K562 (cell line): ENCODE results near the gene MAST4.

ENCODE experiments used
- GABPA ChIP-seq: fragments of 200-800 bp; sonication (Bioruptor generic); conservative IDR thresholded peaks from 2 replicates; pipeline ENCODE4 v1.6.1; 2016; ENCODE audit warnings: low read depth, missing genetic modification characterization, missing compliant biosample characterization
- NR2F6 ChIP-seq: fragments of 450-650 bp; formaldehyde crosslinking; IDR thresholded peaks from 2 replicates; pipeline ENCODE4 v1.4.0; 2020; ENCODE audit warnings: mild to moderate bottlenecking
- POLR2A ChIP-seq: fragments of 450-650 bp; conservative IDR thresholded peaks from 2 replicates; pipeline ENCODE4 v1.6.1; 2016
- RCOR1 ChIP-seq, 2 experiments: IDR thresholded peaks; 2 replicates each; pipeline ENCODE4 v1.6.1; 2012; ENCODE audit warnings: low read depth in 2 of 2, low read length in 2 of 2, borderline replicate concordance in 1 of 2, improper control_type of control experiment in 1 of 2
- SLC30A9 ChIP-seq: fragments of 250-450 bp; sonication (Bioruptor Pico); IDR thresholded peaks from 2 replicates; pipeline ENCODE4 v1.8.0; 2022; ENCODE audit warnings: mild to moderate bottlenecking, moderate library complexity
- TFAP4 ChIP-seq: sonication (generic); formaldehyde crosslinking; IDR thresholded peaks from 2 replicates; pipeline ENCODE4 v1.8.0; 2022; ENCODE audit warnings: missing genetic modification reagents, mild to moderate bottlenecking, moderate library complexity, borderline replicate concordance
- ZFP30 ChIP-seq: fragments of 250-450 bp; sonication (Bioruptor Pico); IDR thresholded peaks from 2 replicates; pipeline ENCODE4 v1.8.0; 2022; ENCODE audit warnings: moderate library complexity, mild to moderate bottlenecking, inconsistent platforms, borderline replicate concordance
- ZNF583 ChIP-seq: fragments of 250-450 bp; sonication (Bioruptor Pico); IDR thresholded peaks from 2 replicates; pipeline ENCODE4 v1.4.0; 2020
- ZNF696 ChIP-seq: fragments of 250-450 bp; sonication (Bioruptor Pico); conservative IDR thresholded peaks from 2 replicates; pipeline ENCODE4 v1.4.0; 2020; ENCODE audit warnings: mild to moderate bottlenecking, moderate library complexity
- TF ChIP-seq, protein P1 (sequence below), 3 experiments: IDR thresholded peaks in 2 of 3; conservative IDR thresholded peaks in 1 of 3; 2 replicates each; pipeline ENCODE4 v1.5.1; 2011 to 2012; ENCODE audit warnings: low read length in 3 of 3, mild to moderate bottlenecking in 3 of 3, control low read depth in 2 of 3, improper control_type of control experiment in 1 of 3, inconsistent platforms in 1 of 3, low read depth in 1 of 3, mixed read lengths in 1 of 3, moderate library complexity in 1 of 3; ENCODE audit not compliant: insufficient read depth in 2 of 3

DNA sequence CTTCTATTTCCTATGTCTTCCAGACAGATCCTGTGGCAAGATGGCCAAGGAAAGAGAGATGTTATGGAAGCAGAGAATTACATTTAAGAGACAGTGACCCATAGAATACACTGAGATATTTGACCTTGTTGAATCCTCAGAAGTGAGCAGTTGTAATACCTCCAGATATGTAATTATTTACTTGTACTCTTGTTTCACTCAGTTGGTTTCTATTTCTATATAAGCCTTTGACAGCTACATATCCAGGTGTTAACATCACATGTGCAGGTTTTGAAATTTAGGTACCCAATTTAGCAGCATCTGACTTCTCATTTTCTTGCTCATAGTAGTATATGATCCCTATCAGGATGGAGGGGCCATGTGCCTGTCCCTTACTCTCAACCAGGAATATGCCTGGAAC lies 330.9 kb downstream of the MAST4 start:
- TF ChIP-seq ZNF583 (CRISPR knock-in tag) (no peak), RCOR1 (IDR thresholded peaks at IDR 0.05; ENCODE audit: borderline replicate concordance in 1 of 2, low read depth in 2 of 2, low read length in 2 of 2) (no peak), GABPA (tag) (no peak), ZNF696 (no peak), POLR2A (no peak), SLC30A9 (no peak), NR2F6 (CRISPR knock-in tag) (no peak), TFAP4 (no peak), ZFP30 (no peak)
- TF ChIP-seq, protein P1, sequence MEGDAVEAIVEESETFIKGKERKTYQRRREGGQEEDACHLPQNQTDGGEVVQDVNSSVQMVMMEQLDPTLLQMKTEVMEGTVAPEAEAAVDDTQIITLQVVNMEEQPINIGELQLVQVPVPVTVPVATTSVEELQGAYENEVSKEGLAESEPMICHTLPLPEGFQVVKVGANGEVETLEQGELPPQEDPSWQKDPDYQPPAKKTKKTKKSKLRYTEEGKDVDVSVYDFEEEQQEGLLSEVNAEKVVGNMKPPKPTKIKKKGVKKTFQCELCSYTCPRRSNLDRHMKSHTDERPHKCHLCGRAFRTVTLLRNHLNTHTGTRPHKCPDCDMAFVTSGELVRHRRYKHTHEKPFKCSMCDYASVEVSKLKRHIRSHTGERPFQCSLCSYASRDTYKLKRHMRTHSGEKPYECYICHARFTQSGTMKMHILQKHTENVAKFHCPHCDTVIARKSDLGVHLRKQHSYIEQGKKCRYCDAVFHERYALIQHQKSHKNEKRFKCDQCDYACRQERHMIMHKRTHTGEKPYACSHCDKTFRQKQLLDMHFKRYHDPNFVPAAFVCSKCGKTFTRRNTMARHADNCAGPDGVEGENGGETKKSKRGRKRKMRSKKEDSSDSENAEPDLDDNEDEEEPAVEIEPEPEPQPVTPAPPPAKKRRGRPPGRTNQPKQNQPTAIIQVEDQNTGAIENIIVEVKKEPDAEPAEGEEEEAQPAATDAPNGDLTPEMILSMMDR (IDR thresholded peaks at IDR 0.05 in 2 of 3, conservative IDR thresholded peaks at IDR 0.05 in 1 of 3; ENCODE audit: insufficient read depth in 2 of 3, low read depth in 1 of 3, low read length in 3 of 3), result no peak
